HG03575 (cell line): ENCODE results near the gene OSCAR.

Experiments used
- ATAC-seq: cut with Tn5 transposase; IDR thresholded peaks from one replicate; pipeline ENCODE4 v1.9.1; 2021; ENCODE audit not compliant: unreplicated experiment, insufficient number of reproducible peaks, low FRiP score; ENCODE audit errors: extremely low read depth

The OSCAR gene

GRCh38 chr19:54100561-54100960, at the start of gene OSCAR:
OSCAR (minus strand) TSS chr19:54100803; CDS start chr19:54100792, 11 bp downstream.
- no peak for ATAC-seq

- no peak for ATAC-seq
Measured at GRCh38 chr19:54149021-54149812, 48.6 kb upstream of the OSCAR start.

- ATAC-seq: no peak
Measured at GRCh38 chr19:54148158-54148557, 47.6 kb upstream of the OSCAR start.

GRCh38 chr19:54147676-54148075, 47.1 kb upstream of the OSCAR start:
- ATAC-seq: no peak

GRCh38 chr19:54145541-54146158, 45.0 kb upstream of the OSCAR start:
- no peak for ATAC-seq

GRCh38 chr19:54142166-54142780, 41.7 kb upstream of the OSCAR start:
- ATAC-seq: no peak

GRCh38 chr19:54141356-54141755, 40.8 kb upstream of the OSCAR start:
- no peak for ATAC-seq

GRCh38 chr19:54138489-54139256, 38.1 kb upstream of the OSCAR start:
- no peak for ATAC-seq

GRCh38 chr19:54137699-54138488, 37.3 kb upstream of the OSCAR start, which contains the start of gene CNOT3:
CNOT3 (plus strand) TSS chr19:54137762; CDS start chr19:54142979, 5,217 bp downstream.
- no peak for ATAC-seq

GRCh38 chr19:54136864-54137698, 36.5 kb upstream of the OSCAR start:
- ATAC-seq: peak; percentile 46

GRCh38 chr19:54136086-54136863, 35.7 kb upstream of the OSCAR start:
- no peak for ATAC-seq

GRCh38 chr19:54133957-54134590, 33.5 kb upstream of the OSCAR start:
- ATAC-seq: no peak

GRCh38 chr19:54133312-54133956, 32.8 kb upstream of the OSCAR start:
- ATAC-seq: no peak

- ATAC-seq: no peak
Measured at GRCh38 chr19:54129617-54129996, 29.0 kb upstream of the OSCAR start.

- no peak for ATAC-seq
Measured at GRCh38 chr19:54128796-54129616, 28.4 kb upstream of the OSCAR start.

- no peak for ATAC-seq
Measured at GRCh38 chr19:54128441-54128725, 27.8 kb upstream of the OSCAR start.
